ENCODE data around the gene CCDC121.

Gene CCDC121

GRCh38 chr2:27583390-27583915 lies 45.4 kb downstream of the CCDC121 start:
- H3K4me3 Mint-ChIP-seq: peak overlapping the region; percentile 76 to 89
- peak in 1 of 3 experiments; percentile 7 for DNase-seq
- H3K27me3 Mint-ChIP-seq: peaks cover 0 to 6% of the 10 kb centered on the region in 2 donors
- H3K36me3 Mint-ChIP-seq (ENCODE audit: insufficient read depth): no peaks in the 10 kb centered on the region
- H3K9me3 Mint-ChIP-seq: no peaks in the 10 kb centered on the region
- peaks cover 44 to 52% of the 10 kb centered on the region in 2 donors for H3K4me1 Mint-ChIP-seq (ENCODE audit: low read depth in 2 of 2)
- peak; percentile 11 for ATAC-seq (replicated peaks)
- peak overlapping the region; percentile 91 to 95 for H3K27ac Mint-ChIP-seq

GRCh38 chr2:27582695-27583389 lies 46.0 kb downstream of the CCDC121 start, which contains the start of gene ZNF512:
TSS of gene ZNF512 (plus strand) at chr2:27583042. CDS start at chr2:27583113, 71 bp downstream.
- no peaks in the 10 kb centered on the region for H3K9me3 Mint-ChIP-seq
- DNase-seq (peak; percentile 55 to 64 (median 58)), ATAC-seq (replicated peaks) (peak; percentile 95)
- H3K4me1 Mint-ChIP-seq (ENCODE audit: low read depth in 2 of 2): peaks cover 42 to 49% of the 10 kb centered on the region in 2 donors
- H3K36me3 Mint-ChIP-seq (ENCODE audit: insufficient read depth): no peaks in the 10 kb centered on the region
- H3K4me3 Mint-ChIP-seq: peak within 1 kb of the TSS; percentile 76 to 89
- H3K27ac Mint-ChIP-seq: peak within 1 kb of the TSS; percentile 91 to 95
- H3K27me3 Mint-ChIP-seq: peaks cover 0 to 6% of the 10 kb centered on the region in 2 donors

GRCh38 chr2:27582129-27582694 lies 46.6 kb downstream of the CCDC121 start:
- ATAC-seq (replicated peaks) (no peak), DNase-seq (no peak)
- H3K9me3 Mint-ChIP-seq: peaks cover 0 to 1% of the 10 kb centered on the region in 2 donors
- H3K4me1 Mint-ChIP-seq (ENCODE audit: low read depth in 2 of 2): peaks cover 39 to 45% of the 10 kb centered on the region in 2 donors
- H3K27me3 Mint-ChIP-seq: peaks cover 0 to 6% of the 10 kb centered on the region in 2 donors
- no peaks in the 10 kb centered on the region for H3K36me3 Mint-ChIP-seq (ENCODE audit: insufficient read depth)
- H3K27ac Mint-ChIP-seq: peak overlapping the region; percentile 91 to 95
- peak overlapping the region; percentile 76 to 89 for H3K4me3 Mint-ChIP-seq

GRCh38 chr2:27581417-27582128 lies 47.2 kb downstream of the CCDC121 start:
- H3K9me3 Mint-ChIP-seq: peaks cover 0 to 1% of the 10 kb centered on the region in 2 donors
- DNase-seq: no peak
- H3K27me3 Mint-ChIP-seq: peaks cover 0 to 6% of the 10 kb centered on the region in 2 donors
- H3K4me1 Mint-ChIP-seq (ENCODE audit: low read depth in 2 of 2): peaks cover 33 to 38% of the 10 kb centered on the region in 2 donors
- H3K36me3 Mint-ChIP-seq (ENCODE audit: insufficient read depth): no peaks in the 10 kb centered on the region
- H3K4me3 Mint-ChIP-seq: peak overlapping the region; percentile 76 to 89
- no peak for ATAC-seq (replicated peaks)
- H3K27ac Mint-ChIP-seq: peak overlapping the region; percentile 91 to 95
